A549 (cell line): ENCODE measurements around the gene CCL14. TPM values are rescaled to one million over a fixed set of nuclear protein-coding genes. Genes with fewer than 3 reads are reported as not detected.

ENCODE experiments used
- ATAC-seq, 2 experiments: fragments of 200-7000 bp in 1 of 2; fragments of >200 bp in 1 of 2; cut with Nextera tagmentation in 1 of 2; cut with Tn5 transposase in 1 of 2; 3 replicates each; pipeline versions ENCODE4 v1.8.0 to v1.9.1; 2018 to 2020; ENCODE audit warnings: mild to moderate bottlenecking in 1 of 2, moderate library complexity in 1 of 2
- CTCF ChIA-PET: fragments of 300-600 bp; sonication (Branson Sonifier 250); formaldehyde crosslinking; extraction: SDS; loops from one replicate; lab custom pipeline; 2021; ENCODE audit warnings: antibody characterized with exemption, inconsistent platforms; lab: Yijun Ruan, JAX
- POLR2A ChIA-PET: fragments of 350-600 bp; formaldehyde crosslinking; extraction: SDS; loops from one replicate; lab custom pipeline; 2021; ENCODE audit warnings: antibody characterized with exemption, inconsistent platforms; lab: Yijun Ruan, JAX
- DNase-seq, 2 experiments: peaks; one replicate each; pipeline versions ENCODE4 v3.0.0 to v3.0.0-alpha.2; 2011 to 2016; ENCODE audit warnings: low read depth in 1 of 2, low spot score in 1 of 2
- FAIRE-seq: peaks from 2 replicates; lab custom pipeline; 2011; peaks lifted over from hg19 to GRCh38; lab: Jason Lieb, UNC
- H3K27ac ChIP-seq, 2 experiments: fragments of >200 bp; sonication (Bioruptor Twin); formaldehyde crosslinking; 3 replicates each; pipeline ENCODE4 v1.5.1; 2016 to 2017
- H3K4me1 ChIP-seq: fragments of >200 bp; sonication (Bioruptor Twin); formaldehyde crosslinking; 3 replicates; pipeline ENCODE4 v1.6.1; 2016
- H3K4me2 ChIP-seq: fragments of >200 bp; sonication (Bioruptor Twin); formaldehyde crosslinking; 3 replicates; pipeline ENCODE4 v1.6.1; 2016
- H3K4me3 ChIP-seq: fragments of >200 bp; sonication (Bioruptor Twin); formaldehyde crosslinking; 3 replicates; pipeline ENCODE4 v1.5.1; 2016
- H3K9me3 ChIP-seq: fragments of >200 bp; sonication (Bioruptor Twin); formaldehyde crosslinking; 3 replicates; pipeline ENCODE4 v1.6.1; 2016
- CBX2 ChIP-seq: fragments of 200-600 bp; sonication (generic); IDR thresholded peaks from 2 replicates; pipeline ENCODE4 v1.6.1; 2016; ENCODE audit warnings: low read depth, mild to moderate bottlenecking, borderline replicate concordance
- CBX8 ChIP-seq: fragments of 200-600 bp; sonication (generic); IDR thresholded peaks from 2 replicates; pipeline ENCODE4 v1.6.1; 2016
- MAFK ChIP-seq: fragments of 450-650 bp; IDR thresholded peaks from 2 replicates; pipeline ENCODE4 v1.6.1; 2014; ENCODE audit not compliant: partially characterized antibody
- NFE2L2 ChIP-seq: fragments of 150-350 bp; conservative IDR thresholded peaks from 2 replicates; pipeline ENCODE4 v1.6.1; 2014; ENCODE audit warnings: low read length
- RAD21 ChIP-seq, 2 experiments: fragments of >200 bp in 1 of 2; sonication (Bioruptor Twin) in 1 of 2; formaldehyde crosslinking in 1 of 2; IDR thresholded peaks in 1 of 2; conservative IDR thresholded peaks in 1 of 2; 2 replicates in 1 of 2; 3 replicates in 1 of 2; pipeline ENCODE4 v1.6.1; 2012 to 2018; ENCODE audit warnings: inconsistent platforms in 1 of 2
- RCOR1 ChIP-seq: fragments of 150-350 bp; IDR thresholded peaks from 2 replicates; pipeline ENCODE4 v1.6.1; 2014; ENCODE audit warnings: antibody characterized with exemption, low read length, low read depth
- RFX5 ChIP-seq: fragments of 450-650 bp; IDR thresholded peaks from 2 replicates; pipeline ENCODE4 v1.7.1; 2014; ENCODE audit warnings: antibody characterized with exemption, mild to moderate bottlenecking, moderate library complexity
- SMC3 ChIP-seq: fragments of >200 bp; sonication (Bioruptor Twin); formaldehyde crosslinking; IDR thresholded peaks from 3 replicates; pipeline ENCODE4 v1.6.1; 2018; ENCODE audit warnings: inconsistent platforms
- ZC3H11A ChIP-seq: fragments of 450-650 bp; IDR thresholded peaks from 2 replicates; pipeline ENCODE4 v1.6.1; 2014; ENCODE audit warnings: antibody characterized with exemption, mild to moderate bottlenecking
- ZNF302 ChIP-seq: fragments of 250-450 bp; sonication (Bioruptor Pico); IDR thresholded peaks from 2 replicates; pipeline ENCODE4 v1.9.0; 2021; ENCODE audit warnings: inconsistent platforms, mild to moderate bottlenecking, moderate library complexity
- WGBS: methylation state at CpG from one replicate; pipeline ENCODE4 v1.1.6; 2017; ENCODE audit errors: missing lambda C conversion rate; 5-methylcytosine and 5-hydroxymethylcytosine counted together
- polyA plus RNA-seq, 4 experiments: library from polyadenylated mRNA; depleted of rRNA in 3 of 4; stranded (reverse); fragments of >200 nt; fragmentation: RNase III in 1 of 4; extraction: RNeasy Plus Mini Kit Qiagen cat#74134 plus additional on column Dnase treatment in 1 of 4; gene quantifications; 2 replicates in 3 of 4; 3 replicates in 1 of 4; pipeline ENCODE4 v1.2.3, GENCODE V29; 2011 to 2017
- TF ChIP-seq, protein P1 (sequence below): IDR thresholded peaks from 2 replicates; pipeline ENCODE4 v1.6.1; 2012; ENCODE audit warnings: low read depth, borderline replicate concordance
- TF ChIP-seq, protein P2 (sequence below): fragments of 200-600 bp; sonication (generic); IDR thresholded peaks from 2 replicates; pipeline ENCODE4 v1.6.1; 2016; ENCODE audit warnings: antibody characterized with exemption, mild to moderate bottlenecking, moderate library complexity
- TF ChIP-seq, protein P3 (sequence below): IDR thresholded peaks from 2 replicates; pipeline ENCODE4 v1.6.1; 2012
- TF ChIP-seq, protein P4 (sequence below): fragments of >200 bp; sonication (Bioruptor Twin); formaldehyde crosslinking; IDR thresholded peaks from 2 replicates; pipeline ENCODE4 v1.6.1; 2016
- TF ChIP-seq, protein P5 (sequence below): fragments of >200 bp; sonication (Bioruptor Twin); formaldehyde crosslinking; IDR thresholded peaks from 3 replicates; pipeline ENCODE4 v1.5.1; 2016

Gene CCL14
- polyA plus RNA-seq, 2 of the 4 experiments (the other 2 are of a cell fraction): not detected

DNA sequence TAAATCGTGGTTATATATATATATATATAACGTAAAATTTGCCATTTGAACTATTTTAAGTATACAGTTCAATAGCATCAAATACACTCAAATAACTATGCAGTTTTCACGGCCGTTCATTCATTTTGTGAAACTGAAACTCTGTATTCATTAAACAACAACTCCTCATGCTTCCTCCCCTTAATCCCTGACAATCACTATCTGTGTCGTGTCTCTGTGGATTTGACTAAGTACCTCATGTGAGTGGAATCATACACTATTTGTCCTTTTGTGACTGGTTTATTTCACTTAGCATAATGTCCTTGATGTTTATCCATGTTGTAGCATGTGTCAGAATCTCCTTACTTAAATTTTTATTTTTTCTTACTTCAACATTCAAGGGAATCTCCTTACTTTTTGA lies 28.4 kb upstream of the CCL14 start:
- Histone ChIP-seq H3K4me1 (no peaks in the 10 kb centered on the region), H3K27ac (no peak overlapping the region), H3K4me3 (no peak overlapping the region), H3K4me2 (no peak overlapping the region), H3K9me3 (peaks cover 4% of the 10 kb centered on the region; the same call in 2 of the 3 replicates)
- ChIA-PET CTCF (interaction anchor here (0.5 to 2.1 kb wide), 3 partner anchors 10 to 134 kb away, joined by 3 to 8 read pairs (median 3); no protein-coding TSS in a partner anchor), POLR2A (no interaction called here)
- no peak for TF ChIP-seq CBX2
- TF ChIP-seq, protein P1, sequence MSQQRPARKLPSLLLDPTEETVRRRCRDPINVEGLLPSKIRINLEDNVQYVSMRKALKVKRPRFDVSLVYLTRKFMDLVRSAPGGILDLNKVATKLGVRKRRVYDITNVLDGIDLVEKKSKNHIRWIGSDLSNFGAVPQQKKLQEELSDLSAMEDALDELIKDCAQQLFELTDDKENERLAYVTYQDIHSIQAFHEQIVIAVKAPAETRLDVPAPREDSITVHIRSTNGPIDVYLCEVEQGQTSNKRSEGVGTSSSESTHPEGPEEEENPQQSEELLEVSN: no peak
- TF ChIP-seq RCOR1: no peak
- TF ChIP-seq, protein P2, sequence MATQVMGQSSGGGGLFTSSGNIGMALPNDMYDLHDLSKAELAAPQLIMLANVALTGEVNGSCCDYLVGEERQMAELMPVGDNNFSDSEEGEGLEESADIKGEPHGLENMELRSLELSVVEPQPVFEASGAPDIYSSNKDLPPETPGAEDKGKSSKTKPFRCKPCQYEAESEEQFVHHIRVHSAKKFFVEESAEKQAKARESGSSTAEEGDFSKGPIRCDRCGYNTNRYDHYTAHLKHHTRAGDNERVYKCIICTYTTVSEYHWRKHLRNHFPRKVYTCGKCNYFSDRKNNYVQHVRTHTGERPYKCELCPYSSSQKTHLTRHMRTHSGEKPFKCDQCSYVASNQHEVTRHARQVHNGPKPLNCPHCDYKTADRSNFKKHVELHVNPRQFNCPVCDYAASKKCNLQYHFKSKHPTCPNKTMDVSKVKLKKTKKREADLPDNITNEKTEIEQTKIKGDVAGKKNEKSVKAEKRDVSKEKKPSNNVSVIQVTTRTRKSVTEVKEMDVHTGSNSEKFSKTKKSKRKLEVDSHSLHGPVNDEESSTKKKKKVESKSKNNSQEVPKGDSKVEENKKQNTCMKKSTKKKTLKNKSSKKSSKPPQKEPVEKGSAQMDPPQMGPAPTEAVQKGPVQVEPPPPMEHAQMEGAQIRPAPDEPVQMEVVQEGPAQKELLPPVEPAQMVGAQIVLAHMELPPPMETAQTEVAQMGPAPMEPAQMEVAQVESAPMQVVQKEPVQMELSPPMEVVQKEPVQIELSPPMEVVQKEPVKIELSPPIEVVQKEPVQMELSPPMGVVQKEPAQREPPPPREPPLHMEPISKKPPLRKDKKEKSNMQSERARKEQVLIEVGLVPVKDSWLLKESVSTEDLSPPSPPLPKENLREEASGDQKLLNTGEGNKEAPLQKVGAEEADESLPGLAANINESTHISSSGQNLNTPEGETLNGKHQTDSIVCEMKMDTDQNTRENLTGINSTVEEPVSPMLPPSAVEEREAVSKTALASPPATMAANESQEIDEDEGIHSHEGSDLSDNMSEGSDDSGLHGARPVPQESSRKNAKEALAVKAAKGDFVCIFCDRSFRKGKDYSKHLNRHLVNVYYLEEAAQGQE: no peak
- DNase-seq (no peak), FAIRE-seq (no peak), ATAC-seq (no peak)
- WGBS: 40% methylated on average over 5 of the region's 5 CpGs

DNA sequence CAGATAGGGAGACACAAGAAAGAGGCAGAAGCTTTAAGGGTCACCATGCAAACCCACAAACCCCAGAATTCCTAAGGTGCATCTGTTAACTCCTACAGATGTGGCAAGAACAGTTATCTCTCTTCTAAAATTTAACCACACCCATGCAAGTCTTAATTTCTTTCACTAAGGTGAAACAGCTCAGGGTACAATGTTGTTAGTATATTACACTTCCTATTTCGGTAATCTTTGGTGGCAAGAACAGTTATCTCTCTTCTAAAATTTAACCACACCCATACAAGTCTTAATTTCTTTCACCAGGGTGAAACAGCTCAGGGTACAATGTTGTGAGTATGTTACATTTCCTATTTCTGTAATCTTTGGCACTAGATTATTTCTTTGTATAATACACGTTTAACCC lies 24.7 kb upstream of the CCL14 start:
- Histone ChIP-seq H3K4me1 (no peaks in the 10 kb centered on the region), H3K4me2 (no peak overlapping the region), H3K9me3 (peaks cover 10% of the 10 kb centered on the region; the same call in 2 of the 3 replicates), H3K27ac (no peak overlapping the region), H3K4me3 (no peak overlapping the region)
- TF ChIP-seq RFX5 (no peak), ZNF302 (CRISPR knock-in tag) (no peak), MAFK (no peak), CBX8 (no peak)
- FAIRE-seq (no peak), DNase-seq (no peak), ATAC-seq (no peak)
- ChIA-PET CTCF (interaction anchor here (0.9 kb wide), 2 partner anchors 15 to 42 kb away, joined by 3 to 4 read pairs; no protein-coding TSS in a partner anchor), POLR2A (no interaction called here)
- 3% methylated on average over 2 of the region's 2 CpGs for WGBS

DNA sequence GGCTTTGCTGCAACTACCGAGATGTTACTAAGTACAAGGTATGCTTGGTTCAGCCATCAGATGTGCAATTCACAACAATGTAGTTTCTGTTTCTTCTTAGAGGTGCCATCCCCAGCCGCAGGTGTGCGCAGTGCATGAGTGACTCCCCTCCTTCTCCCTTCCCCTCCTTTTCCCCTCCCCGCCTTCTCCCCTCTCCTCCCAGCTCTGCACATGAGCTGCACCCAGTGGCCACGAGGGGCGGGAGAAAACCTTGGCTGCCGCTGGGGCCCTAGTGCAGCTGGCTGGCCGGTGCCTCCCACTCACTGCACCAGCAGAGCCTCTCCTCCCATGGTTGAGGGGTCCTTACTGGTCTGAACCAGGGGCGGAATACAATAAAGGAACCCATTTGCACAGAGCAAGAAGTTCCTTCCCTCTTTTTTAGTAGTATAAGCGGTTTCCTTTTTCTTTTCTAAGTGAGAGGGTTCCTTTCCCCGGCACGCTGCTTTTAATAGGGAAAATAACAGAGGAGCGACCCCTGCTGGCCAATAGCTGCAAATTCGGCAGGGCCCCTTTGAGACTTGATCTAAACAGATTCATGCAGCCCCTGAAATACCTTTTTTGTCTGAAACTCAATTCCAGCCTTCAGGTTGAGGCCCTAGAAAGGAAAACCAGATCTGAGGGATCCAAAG lies 22.6 kb upstream of the CCL14 start:
- Histone ChIP-seq H3K9me3 (peaks cover 10% of the 10 kb centered on the region; the same call in 2 of the 3 replicates), H3K4me3 (no peak overlapping the region)
- FAIRE-seq: no peak
- 39% methylated on average over 14 of the region's 14 CpGs for WGBS
- TF ChIP-seq NFE2L2 (no peak), ZC3H11A (no peak), RAD21 (conservative IDR thresholded peaks at IDR 0.05 in 1 of 2, IDR thresholded peaks at IDR 0.05 in 1 of 2) (peak in 1 of 2 experiments; percentile 51; a peak in 2 of 5 replicates), SMC3 (no peak), RCOR1 (no peak)
- TF ChIP-seq, protein P3, sequence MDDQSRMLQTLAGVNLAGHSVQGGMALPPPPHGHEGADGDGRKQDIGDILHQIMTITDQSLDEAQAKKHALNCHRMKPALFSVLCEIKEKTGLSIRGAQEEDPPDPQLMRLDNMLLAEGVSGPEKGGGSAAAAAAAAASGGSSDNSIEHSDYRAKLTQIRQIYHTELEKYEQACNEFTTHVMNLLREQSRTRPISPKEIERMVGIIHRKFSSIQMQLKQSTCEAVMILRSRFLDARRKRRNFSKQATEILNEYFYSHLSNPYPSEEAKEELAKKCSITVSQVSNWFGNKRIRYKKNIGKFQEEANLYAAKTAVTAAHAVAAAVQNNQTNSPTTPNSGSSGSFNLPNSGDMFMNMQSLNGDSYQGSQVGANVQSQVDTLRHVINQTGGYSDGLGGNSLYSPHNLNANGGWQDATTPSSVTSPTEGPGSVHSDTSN: no peak
- TF ChIP-seq, protein P4, sequence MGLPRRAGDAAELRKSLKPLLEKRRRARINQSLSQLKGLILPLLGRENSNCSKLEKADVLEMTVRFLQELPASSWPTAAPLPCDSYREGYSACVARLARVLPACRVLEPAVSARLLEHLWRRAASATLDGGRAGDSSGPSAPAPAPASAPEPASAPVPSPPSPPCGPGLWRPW: no peak
- TF ChIP-seq, protein P5, sequence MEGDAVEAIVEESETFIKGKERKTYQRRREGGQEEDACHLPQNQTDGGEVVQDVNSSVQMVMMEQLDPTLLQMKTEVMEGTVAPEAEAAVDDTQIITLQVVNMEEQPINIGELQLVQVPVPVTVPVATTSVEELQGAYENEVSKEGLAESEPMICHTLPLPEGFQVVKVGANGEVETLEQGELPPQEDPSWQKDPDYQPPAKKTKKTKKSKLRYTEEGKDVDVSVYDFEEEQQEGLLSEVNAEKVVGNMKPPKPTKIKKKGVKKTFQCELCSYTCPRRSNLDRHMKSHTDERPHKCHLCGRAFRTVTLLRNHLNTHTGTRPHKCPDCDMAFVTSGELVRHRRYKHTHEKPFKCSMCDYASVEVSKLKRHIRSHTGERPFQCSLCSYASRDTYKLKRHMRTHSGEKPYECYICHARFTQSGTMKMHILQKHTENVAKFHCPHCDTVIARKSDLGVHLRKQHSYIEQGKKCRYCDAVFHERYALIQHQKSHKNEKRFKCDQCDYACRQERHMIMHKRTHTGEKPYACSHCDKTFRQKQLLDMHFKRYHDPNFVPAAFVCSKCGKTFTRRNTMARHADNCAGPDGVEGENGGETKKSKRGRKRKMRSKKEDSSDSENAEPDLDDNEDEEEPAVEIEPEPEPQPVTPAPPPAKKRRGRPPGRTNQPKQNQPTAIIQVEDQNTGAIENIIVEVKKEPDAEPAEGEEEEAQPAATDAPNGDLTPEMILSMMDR: peak; percentile 29; the same call in 1 of the 3 replicates
- TF ChIP-seq, all 56 proteins: peak for 2
- ChIA-PET CTCF (interaction anchor here (1.0 to 1.8 kb wide), 2 partner anchors 39 to 141 kb away, joined by 4 to 6 read pairs; no protein-coding TSS in a partner anchor), POLR2A (no interaction called here)
- Histone ChIP-seq H3K27ac (no peak overlapping the region), H3K4me1 (no peaks in the 10 kb centered on the region), H3K4me2 (no peak overlapping the region)
- DNase-seq: peak in 1 of 2 experiments; percentile 25
- peak in 1 of 2 experiments; percentile 71; a peak in 3 of 6 replicates for ATAC-seq
